OCI-LY1 (cell line): ENCODE measurements around the gene VASP.
A peak's percentile ranks its signal among the peaks of the same experiment; 100 is the strongest.

ENCODE experiments used
- H2AFZ ChIP-seq: fragments of 200-600 bp; sonication (generic), shearing (Covaris generic); 2 replicates; pipeline ENCODE4 v1.6.0; 2014; ENCODE audit warnings: antibody characterized with exemption, mild to moderate bottlenecking, low read length
- H3F3A ChIP-seq: fragments of 200-600 bp; sonication (generic), shearing (Covaris generic); 2 replicates; pipeline ENCODE4 v1.6.0; 2014; ENCODE audit warnings: mild to moderate bottlenecking, antibody characterized with exemption, low read length, moderate library complexity; ENCODE audit not compliant: insufficient read depth
- H3K27ac ChIP-seq: fragments of 200-600 bp; sonication (generic); 2 replicates; pipeline ENCODE4 v1.5.1; 2014; ENCODE audit warnings: low read length, mixed run types, mild to moderate bottlenecking, low read depth; ENCODE audit not compliant: poor library complexity, severe bottlenecking
- H3K27me3 ChIP-seq: fragments of 200-600 bp; sonication (generic); 2 replicates; pipeline ENCODE4 v1.6.0; 2014; ENCODE audit warnings: antibody characterized with exemption, mild to moderate bottlenecking, low read length, moderate library complexity; ENCODE audit not compliant: insufficient read depth
- H3K36me3 ChIP-seq: fragments of 200-600 bp; sonication (generic); 2 replicates; pipeline ENCODE4 v1.6.1; 2014; ENCODE audit warnings: mild to moderate bottlenecking, antibody characterized with exemption, low read length, moderate library complexity, mixed read lengths; ENCODE audit not compliant: insufficient read depth
- H3K4me1 ChIP-seq: fragments of 200-600 bp; sonication (generic); 2 replicates; pipeline ENCODE4 v1.5.1; 2014; ENCODE audit warnings: mild to moderate bottlenecking, low read length, moderate library complexity; ENCODE audit not compliant: insufficient read depth, severe bottlenecking
- H3K4me2 ChIP-seq: fragments of 200-600 bp; sonication (generic), shearing (Covaris generic); 2 replicates; pipeline ENCODE4 v1.6.1; 2014; ENCODE audit warnings: low read length
- H3K4me3 ChIP-seq: fragments of 200-600 bp; sonication (generic); 2 replicates; pipeline ENCODE4 v1.5.1; 2014; ENCODE audit warnings: low read length, low read depth, mild to moderate bottlenecking, mixed read lengths; ENCODE audit not compliant: poor library complexity, severe bottlenecking
- H3K79me2 ChIP-seq: fragments of 200-600 bp; shearing (Covaris generic); 2 replicates; pipeline ENCODE4 v1.6.1; 2016; ENCODE audit warnings: mixed run types, low read length, mixed read lengths; ENCODE audit not compliant: insufficient read depth
- H3K9ac ChIP-seq: fragments of 200-600 bp; sonication (generic), shearing (Covaris generic); 2 replicates; pipeline ENCODE4 v1.6.1; 2014; ENCODE audit warnings: mild to moderate bottlenecking, low read length, mixed read lengths
- H3K9me2 ChIP-seq: fragments of 200-600 bp; sonication (generic), shearing (Covaris generic); 2 replicates; pipeline ENCODE4 v1.6.1; 2014; ENCODE audit warnings: low read depth, mild to moderate bottlenecking, low read length, mixed read lengths
- H3K9me3 ChIP-seq: fragments of 200-600 bp; shearing (Covaris generic); 2 replicates; pipeline ENCODE4 v1.6.1; 2014; ENCODE audit warnings: low read length, mixed read lengths
- H4K20me1 ChIP-seq: fragments of 200-600 bp; sonication (generic), shearing (Covaris generic); 2 replicates; pipeline ENCODE4 v1.6.0; 2016; ENCODE audit warnings: mild to moderate bottlenecking, low read length; ENCODE audit not compliant: insufficient read depth
- EZH2 ChIP-seq: fragments of 200-600 bp; sonication (generic), shearing (Covaris generic); IDR thresholded peaks from 2 replicates; pipeline ENCODE4 v1.8.0; 2017; ENCODE audit warnings: borderline replicate concordance, mixed run types, mild to moderate bottlenecking, antibody characterized with exemption, low read length, moderate library complexity, mixed read lengths
- TF ChIP-seq, protein P1 (sequence below): fragments of 200-600 bp; sonication (generic), shearing (Covaris generic); IDR thresholded peaks from 2 replicates; pipeline ENCODE4 v1.5.1; 2017; ENCODE audit warnings: mild to moderate bottlenecking, antibody characterized with exemption, low read length, moderate library complexity, mixed read lengths

Gene VASP

DNA sequence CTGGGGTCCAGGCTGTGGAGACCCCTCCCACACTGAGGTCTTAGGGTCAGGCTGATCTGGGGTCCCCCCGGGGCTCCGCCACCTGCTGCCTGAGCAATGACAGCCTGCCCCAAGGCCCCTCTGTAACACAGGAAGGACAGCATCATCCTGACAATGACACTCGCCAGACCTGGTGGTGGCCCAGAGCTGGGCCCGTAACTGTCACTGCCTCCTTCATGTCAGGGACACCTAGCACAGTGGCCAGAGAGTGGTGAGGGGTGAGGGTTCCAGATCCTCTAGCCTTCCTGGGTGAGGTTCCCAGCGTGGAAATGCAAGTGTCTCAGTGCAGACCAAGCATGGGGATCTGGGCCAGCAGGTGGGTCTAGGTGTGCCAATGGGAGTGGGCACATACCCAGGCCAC lies 49.6 kb downstream of the VASP start:
- Histone ChIP-seq H3K9me2 (no peaks in the 10 kb centered on the region), H3K27ac (no peak overlapping the region), H3K4me1 (peaks cover 5% of the 10 kb centered on the region), H3K9me3 (no peaks in the 10 kb centered on the region), H3K4me2 (no peak overlapping the region), H4K20me1 (no peaks in the 10 kb centered on the region), H3F3A (no peaks in the 10 kb centered on the region), H3K27me3 (no peaks in the 10 kb centered on the region), H2AFZ (no peak overlapping the region), H3K36me3 (peaks cover 6% of the 10 kb centered on the region; the same call in 1 of the 2 replicates), H3K79me2 (no peaks in the 10 kb centered on the region), H3K4me3 (no peak overlapping the region), H3K9ac (no peak overlapping the region)
- TF ChIP-seq, protein P1, sequence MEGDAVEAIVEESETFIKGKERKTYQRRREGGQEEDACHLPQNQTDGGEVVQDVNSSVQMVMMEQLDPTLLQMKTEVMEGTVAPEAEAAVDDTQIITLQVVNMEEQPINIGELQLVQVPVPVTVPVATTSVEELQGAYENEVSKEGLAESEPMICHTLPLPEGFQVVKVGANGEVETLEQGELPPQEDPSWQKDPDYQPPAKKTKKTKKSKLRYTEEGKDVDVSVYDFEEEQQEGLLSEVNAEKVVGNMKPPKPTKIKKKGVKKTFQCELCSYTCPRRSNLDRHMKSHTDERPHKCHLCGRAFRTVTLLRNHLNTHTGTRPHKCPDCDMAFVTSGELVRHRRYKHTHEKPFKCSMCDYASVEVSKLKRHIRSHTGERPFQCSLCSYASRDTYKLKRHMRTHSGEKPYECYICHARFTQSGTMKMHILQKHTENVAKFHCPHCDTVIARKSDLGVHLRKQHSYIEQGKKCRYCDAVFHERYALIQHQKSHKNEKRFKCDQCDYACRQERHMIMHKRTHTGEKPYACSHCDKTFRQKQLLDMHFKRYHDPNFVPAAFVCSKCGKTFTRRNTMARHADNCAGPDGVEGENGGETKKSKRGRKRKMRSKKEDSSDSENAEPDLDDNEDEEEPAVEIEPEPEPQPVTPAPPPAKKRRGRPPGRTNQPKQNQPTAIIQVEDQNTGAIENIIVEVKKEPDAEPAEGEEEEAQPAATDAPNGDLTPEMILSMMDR: no peak
- no peak for TF ChIP-seq EZH2

DNA sequence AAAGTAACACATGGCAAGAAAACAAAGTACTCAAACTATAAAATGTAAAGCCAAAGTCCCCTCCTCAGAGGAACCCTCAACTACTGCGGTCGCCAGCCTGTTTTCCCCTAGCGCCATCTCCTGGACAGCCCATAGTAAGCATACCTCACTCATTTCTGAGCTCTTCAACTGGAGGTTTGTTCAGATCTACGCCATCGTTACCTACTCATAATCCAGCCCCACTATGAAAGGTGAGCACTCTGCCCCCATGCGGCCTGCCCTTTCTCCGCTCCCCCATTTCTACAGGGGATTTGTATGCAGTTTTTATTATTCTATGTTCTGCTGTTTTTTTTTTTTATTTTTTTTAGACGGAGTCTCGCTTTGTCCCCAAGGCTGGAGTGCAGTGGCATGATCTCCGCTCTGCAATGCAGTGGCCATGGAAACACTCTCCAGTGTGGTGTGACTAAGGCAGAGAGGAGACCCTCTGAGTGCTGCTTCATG lies 51.2 kb downstream of the VASP start:
- peaks cover 20% of the 10 kb centered on the region for H3K4me1 ChIP-seq
- no peaks in the 10 kb centered on the region; the same call in 1 of the 2 replicates for H3F3A ChIP-seq
- H3K36me3 ChIP-seq: no peaks in the 10 kb centered on the region
- peak overlapping the region; percentile 65 for H3K27ac ChIP-seq
- H4K20me1 ChIP-seq: no peaks in the 10 kb centered on the region
- no peak overlapping the region for H3K4me2 ChIP-seq
- no peaks in the 10 kb centered on the region for H3K79me2 ChIP-seq
- no peaks in the 10 kb centered on the region for H3K9me2 ChIP-seq
- no peak for TF ChIP-seq EZH2
- TF ChIP-seq, protein P1: peak; percentile 98
- no peak overlapping the region for H2AFZ ChIP-seq
- no peaks in the 10 kb centered on the region for H3K9me3 ChIP-seq
- H3K9ac ChIP-seq: no peak overlapping the region
- no peak overlapping the region for H3K4me3 ChIP-seq
- no peaks in the 10 kb centered on the region for H3K27me3 ChIP-seq

DNA sequence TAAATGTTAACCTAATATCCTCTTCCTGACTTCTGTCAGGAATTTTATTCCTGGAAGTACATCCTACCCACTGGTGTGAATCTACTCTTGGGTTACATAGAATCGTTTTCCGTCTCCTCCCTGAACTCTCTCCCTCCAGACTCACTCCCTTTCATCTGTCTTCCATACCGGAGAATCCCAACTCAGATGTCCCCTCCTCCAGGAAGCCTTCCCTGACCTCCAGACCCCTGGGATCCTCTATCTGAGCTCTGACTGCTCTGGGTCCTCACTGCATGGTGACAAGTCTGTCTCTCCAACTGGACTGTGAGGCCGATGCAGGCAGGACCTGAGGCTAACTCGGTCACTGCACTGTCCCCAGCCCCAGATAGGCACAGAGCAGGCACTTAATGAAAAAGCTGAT lies 52.8 kb downstream of the VASP start:
- no peaks in the 10 kb centered on the region for H3K9me2 ChIP-seq
- no peaks in the 10 kb centered on the region for H3K36me3 ChIP-seq
- H3K4me1 ChIP-seq: peaks cover 33% of the 10 kb centered on the region
- no peak for TF ChIP-seq EZH2
- TF ChIP-seq, protein P1: no peak
- H3K79me2 ChIP-seq: no peaks in the 10 kb centered on the region
- no peak overlapping the region for H3K27ac ChIP-seq
- H2AFZ ChIP-seq: no peak overlapping the region
- no peak overlapping the region for H3K4me2 ChIP-seq
- H3K9ac ChIP-seq: no peak overlapping the region
- no peaks in the 10 kb centered on the region; the same call in 1 of the 2 replicates for H3F3A ChIP-seq
- H3K9me3 ChIP-seq: no peaks in the 10 kb centered on the region
- no peaks in the 10 kb centered on the region for H3K27me3 ChIP-seq
- H4K20me1 ChIP-seq: no peaks in the 10 kb centered on the region
- no peak overlapping the region for H3K4me3 ChIP-seq
